Measurements from ENCODE around the gene XPOT.

DNA sequence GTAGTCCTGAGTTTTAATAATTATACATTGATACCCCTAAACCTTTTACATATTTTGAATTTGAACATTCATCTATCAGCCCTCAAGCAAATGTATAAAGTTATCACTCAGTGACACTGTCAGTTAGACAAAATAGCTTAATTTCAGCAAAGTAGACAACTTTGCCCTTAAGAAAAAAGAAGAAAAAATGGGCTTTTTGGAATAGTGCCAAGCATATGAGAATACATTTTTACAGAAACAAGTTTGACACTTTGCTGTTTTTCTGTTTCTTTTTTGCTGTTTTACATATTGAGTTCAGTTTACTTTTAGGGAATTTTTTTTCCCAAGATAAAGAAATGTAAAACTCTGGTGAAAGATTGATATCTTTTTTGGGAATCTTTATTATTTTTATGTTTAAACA is 62.0 kb downstream of the XPOT start:
- TF ChIP-seq POLR2A (IDR thresholded peaks at IDR 0.05) (no peak), CTCF (IDR thresholded peaks at IDR 0.05) (no peak), POLR2AphosphoS5 (IDR thresholded peaks at IDR 0.05) (no peak), EP300 (IDR thresholded peaks at IDR 0.05) (no peak)
